Cerebellar cortex (tissue), 1 donor: ENCODE data around the gene ANXA7.
A peak's percentile ranks its signal among the peaks of the same experiment; 100 is the strongest.

Experiments
- DNase-seq: peaks from one replicate; pipeline ENCODE4 v3.0.0-alpha.2; 2015; ENCODE audit warnings: low spot score

Gene ANXA7

DNA sequence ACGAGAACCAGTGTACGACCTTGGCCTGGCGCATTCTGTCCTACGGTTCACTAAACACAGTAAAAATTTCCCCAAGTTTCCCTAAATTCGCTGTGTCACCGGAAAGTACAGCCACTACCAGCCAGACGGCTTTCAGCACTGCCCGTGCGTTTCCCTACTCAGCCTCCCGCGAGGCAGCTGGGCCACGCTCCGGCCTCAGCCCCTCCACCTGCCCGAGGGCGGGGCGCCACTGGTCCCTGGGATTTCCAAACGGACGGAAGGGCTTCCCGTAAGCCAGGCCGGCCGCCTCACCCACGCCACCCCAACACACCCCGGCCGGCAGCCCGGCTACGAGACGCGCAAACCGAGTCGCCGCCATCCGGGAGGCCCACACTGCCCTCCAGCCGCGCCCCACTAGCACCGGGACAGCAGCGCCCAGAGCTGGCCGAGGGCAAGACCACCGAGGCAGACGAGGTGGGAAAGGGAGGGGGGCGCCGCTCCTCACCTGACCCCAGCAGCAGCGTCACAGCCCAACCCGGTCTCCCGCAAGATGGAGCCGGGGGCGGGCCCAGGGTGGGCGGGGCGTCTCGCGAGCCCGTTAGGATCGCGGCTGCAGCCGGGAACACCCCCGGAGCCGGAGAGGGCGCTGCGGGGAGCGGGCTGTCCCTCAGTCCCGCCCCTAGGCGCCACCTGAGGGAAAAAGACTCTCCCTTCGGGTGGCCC is at the start of gene ANXA7:
ANXA7 (minus strand) TSS at position 531 of the 702 bp plus-strand sequence. CDS start 13,202 bp downstream, outside the sequence.
- DNase-seq = peak; percentile 91

DNA sequence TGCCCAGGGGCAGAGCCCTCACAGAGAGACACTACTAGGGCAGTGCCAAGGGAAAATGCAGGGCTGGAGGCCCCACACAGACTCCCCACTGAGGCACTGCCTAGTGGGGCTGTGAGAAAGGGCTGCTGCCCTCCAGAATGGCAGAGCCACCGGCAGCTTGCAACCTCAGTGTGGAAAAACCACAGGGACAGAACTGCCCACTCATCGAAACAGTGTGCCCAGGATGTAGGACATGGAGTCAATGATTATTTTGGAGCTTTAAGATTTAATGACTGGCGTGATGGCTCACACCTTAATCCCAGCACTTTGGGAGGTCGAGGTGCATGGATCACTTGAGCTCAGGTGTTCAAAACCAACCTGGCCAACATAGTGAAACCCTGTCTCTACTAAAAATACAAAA is 47.0 kb upstream of the ANXA7 start:
- DNase-seq = no peak

DNA sequence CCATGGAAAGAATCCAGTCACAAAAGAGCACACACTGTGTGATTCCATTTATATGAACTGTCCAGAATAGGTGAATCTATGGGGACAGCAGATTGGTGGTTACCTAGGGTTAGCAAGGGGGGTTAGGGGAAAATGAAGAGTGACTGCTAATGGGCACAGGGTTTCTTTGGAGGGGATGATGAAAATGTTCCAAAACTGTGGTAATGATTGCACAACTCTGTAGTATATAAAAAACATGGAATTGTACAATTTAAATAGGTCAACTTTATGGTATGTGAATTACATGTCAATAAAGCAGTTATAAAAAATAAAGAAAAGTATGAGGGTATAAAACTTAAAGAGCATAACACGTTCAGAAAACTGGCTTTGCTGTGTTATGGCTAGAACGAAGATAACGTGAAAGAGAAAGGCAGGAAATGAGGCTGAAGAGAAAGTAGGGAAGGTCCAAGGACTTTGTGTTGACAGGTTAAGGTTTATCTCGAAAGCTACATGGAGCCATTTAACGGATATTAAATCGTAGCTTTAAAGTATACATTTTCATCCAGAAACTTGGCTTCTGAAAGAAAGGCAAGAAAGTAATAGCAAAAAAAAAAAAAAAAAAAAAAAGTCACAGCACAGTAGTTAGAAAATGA is 45.9 kb upstream of the ANXA7 start:
- no peak for DNase-seq

DNA sequence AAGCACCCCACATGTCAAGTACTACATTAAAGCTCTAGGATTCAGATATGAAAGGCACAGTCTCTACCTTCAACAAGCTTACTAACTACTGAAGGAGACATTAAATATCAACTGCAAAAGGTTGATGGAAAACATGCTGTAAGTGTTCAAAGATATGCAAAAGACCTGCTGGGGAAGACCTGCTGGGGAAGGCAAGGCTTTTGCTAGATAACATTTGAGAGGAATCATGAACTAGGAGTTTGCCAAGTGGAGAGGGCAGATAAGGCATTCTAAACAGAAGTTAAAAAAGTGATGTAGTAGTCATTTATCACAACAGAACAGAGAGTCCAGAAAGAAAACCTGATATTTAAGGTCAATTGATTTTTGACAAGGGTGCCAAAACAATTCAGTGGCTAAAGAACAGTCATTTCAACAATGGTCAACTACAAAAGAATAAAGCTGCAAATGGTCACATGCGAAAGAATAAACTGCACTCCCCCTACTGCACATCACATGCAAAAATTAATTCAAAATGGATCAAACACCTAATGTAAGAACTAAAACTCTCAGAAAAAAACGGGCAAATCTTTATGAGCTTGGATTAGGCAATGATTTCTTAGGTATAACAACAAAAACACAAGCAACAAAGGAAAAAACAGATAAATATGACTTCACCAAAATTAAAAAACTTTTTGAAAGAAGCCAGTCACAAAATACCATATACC is 42.5 kb upstream of the ANXA7 start:
- no peak for DNase-seq

DNA sequence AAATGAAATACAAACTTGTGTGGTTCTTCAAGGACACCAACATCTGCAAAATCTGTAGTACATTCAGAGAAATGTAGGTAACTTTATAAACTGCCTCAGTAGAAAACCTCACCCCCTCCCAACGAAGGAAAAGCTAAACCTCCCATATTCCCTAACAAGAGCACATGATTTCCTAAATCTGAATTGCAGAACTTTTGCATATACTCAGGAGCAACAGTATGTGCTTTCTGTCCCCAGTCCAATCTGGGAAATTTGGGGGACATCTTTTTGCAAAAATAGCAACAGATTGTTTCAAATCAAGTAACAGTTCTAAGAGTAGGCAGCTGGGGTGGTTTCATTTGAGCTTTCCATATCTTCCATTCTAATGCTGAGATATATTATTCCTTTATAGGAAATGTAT is 35.3 kb upstream of the ANXA7 start:
- DNase-seq = no peak

DNA sequence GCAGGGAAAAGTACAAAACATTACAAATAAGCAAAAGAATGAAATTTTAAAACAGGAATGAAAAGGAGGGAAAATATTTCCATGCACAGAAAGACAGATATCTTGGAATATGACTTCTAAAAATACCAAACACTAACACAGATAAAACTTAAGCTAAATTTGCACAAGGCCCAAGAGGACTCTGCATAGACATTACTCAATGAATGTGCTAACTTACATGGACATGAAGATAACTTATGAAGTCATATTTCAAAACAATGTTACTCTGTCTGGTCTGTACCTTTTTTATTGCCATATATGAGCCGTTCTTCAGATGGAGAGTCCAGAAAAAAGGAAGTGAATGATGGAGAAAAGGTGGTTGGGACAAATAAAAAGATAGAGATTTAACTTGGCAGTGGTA is 34.5 kb upstream of the ANXA7 start:
- no peak for DNase-seq

DNA sequence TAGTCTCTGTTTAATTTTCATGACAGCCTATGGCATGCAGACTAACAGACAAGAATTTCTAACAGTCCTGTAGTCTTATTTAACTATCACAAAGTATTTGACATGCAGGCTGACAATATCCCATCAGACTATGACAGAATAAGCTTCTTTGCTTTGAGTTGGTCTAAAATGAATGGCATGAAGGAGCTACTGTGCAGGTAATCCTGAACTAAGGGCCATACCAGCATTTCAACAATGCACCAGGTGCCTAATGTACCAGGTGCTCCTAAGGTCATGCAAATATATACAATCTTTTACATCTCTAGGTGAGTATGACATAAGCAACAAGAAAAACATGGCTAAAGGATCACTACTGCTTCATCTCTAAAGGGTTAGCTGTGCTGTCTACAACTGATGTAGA is 33.1 kb upstream of the ANXA7 start:
- DNase-seq = no peak

DNA sequence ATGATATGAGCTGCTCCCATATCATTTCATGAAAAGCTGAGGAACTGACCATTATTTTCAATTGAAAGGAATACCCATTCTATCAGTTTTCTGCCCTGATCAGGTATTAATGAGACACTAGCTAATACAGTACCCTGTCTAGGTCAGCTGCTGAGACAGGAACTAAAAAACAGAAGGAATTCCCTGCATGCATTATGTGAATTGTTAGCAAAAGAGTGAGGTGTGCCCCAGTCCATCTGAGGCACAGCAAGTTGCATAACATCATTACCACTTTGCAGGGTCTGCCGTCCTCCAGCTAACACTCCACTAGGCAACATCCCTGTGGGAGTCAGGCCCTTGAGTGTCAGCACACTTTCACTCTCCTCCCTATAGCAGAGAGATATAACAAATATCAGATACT is 30.6 kb upstream of the ANXA7 start:
- no peak for DNase-seq

DNA sequence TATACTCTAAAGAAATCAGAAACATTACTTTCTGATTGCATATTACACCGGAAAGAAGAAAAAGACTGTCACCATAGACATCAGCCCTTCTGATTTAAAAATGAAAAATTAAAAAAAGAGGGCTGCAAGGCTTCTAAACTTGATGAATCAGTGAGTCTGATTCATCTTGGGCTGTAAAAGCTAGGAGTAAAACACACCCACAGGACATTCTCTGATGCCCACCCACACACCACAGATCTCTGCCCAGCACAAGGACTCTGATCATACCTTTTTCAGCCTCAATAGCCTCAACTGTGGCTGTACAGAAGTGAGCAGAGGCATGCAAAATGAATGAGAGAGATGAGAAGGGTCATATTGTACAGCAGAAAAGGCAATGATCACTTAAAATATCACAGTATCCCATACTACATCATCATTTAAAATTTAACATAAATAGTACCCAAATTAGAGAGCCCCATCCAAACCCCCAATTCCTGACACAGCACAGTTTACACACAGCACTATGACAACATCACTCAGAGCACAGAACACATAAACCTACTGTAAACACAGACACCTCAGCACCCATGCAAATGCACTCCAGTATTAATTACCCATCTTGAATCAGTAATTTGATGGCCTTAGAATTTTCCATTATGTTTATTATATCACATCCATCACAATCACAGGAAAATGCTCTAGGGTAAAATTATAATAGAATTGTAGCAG is 25.9 kb upstream of the ANXA7 start:
- no peak for DNase-seq

DNA sequence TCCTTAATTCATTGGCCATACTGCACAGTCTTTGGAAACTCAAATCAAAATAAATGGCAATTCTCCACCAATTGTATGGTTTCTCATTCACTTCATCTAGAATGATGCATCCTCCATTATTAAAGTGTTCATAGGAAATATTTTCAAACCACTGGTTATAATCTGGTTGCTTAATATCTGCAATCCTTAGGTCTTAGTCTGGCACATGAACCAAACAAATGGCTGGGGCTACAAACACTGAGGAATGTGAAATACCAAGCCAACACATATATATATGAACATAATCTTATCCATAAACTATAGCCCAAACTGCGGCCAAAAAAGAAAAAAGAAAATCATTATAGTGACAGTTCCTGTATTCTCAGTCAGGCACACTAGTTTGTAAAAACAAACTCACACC is 25.2 kb upstream of the ANXA7 start:
- no peak for DNase-seq

DNA sequence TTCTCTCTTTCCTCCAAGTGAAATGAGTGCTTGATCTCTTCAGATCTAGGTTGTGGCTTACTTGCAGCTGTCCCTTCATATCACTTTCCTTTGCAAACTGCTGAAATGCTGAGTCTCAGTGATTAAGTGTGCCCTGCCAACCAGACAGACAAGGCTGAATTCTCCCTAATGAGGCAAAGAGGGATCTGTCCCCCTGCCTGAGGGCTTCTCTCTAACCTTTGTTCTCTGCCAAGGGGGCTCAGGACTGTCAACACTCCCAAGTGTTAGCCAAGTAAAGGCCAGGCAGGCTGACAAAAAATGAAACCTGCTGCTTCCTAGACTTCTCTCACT is 19.6 kb upstream of the ANXA7 start, which contains the start of gene MSS51:
MSS51 (minus strand) TSS at position 24 of the 330 bp plus-strand sequence. CDS start 5,277 bp downstream, outside the sequence.
- no peak for DNase-seq

DNA sequence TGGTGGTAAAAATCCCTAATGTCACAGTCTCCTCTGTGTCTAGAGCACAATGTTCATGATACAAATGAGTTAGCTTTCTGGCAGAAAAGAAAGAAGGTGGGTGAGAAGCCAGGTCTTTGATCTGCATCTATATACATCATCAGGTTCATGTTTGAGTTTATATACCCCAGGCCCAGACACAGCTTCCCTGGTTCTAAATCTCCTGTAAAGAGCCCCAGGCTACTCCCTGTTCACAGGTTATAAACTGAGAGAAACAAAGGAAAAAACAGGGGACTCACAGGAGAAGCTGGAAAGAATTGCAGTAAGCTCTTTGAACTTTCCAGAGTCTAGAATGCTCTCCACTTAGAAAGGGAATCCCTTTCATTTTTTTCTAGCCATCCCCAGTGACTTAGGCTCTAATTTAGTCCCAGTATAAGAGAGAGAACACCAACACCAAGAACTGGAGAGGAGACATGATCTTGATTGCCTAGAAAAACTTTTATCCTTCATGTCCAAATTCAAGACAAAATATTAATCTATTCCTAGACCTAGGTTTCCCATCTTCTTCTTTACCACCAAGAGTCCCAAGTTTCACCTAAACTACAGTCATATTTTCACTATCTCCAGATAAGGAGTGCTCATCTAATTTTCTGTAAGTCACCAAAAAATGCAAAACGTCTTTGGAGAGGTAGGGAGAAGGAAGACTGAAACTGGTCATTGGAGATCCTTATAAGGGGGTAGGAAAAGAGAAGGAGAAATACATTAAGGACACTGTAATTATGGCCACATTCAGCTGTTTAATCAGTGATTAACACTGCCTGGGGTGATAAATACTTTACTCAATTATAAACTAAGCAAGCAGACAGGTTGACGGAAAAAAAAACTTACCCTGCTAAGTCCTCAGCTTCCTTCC is 19.0 kb upstream of the ANXA7 start:
- DNase-seq = no peak

DNA sequence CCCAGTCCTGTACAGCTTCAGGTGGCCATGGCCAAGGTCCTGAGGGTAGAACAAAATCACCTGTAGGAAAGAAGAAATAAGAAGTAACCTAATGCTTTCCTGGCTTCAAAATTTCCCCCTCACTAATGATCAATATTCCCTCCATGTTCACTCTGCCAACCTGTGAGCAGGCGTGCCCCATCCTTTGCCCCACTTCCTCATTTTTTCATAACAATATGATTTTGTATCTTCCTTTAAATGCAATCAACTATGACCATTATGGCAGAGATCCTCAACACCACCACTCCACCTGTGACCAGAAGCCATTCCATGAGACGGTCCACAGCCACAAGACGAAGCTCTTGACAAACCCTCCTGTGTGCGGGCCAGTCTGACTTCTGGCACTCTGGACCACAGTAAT is 12.5 kb upstream of the ANXA7 start:
- no peak for DNase-seq

DNA sequence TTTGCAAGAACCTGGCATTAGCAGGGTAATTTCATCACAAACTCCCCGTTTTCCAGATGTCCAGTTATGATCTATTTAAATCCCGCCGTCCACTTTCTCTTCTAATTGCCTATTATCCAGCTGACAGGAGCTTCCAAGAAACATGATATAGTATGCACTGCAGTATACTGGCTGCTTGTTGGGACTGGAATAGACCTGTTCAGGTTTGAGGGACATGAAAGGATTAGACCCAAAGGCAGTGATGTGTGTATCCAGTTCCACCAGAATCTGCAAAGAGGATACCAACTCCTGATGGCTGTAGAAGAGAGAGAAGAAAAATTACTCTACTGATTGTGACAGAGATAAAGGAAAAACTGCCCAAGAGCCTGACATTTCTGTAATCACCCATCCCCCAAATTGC is 10.6 kb upstream of the ANXA7 start:
- no peak for DNase-seq

DNA sequence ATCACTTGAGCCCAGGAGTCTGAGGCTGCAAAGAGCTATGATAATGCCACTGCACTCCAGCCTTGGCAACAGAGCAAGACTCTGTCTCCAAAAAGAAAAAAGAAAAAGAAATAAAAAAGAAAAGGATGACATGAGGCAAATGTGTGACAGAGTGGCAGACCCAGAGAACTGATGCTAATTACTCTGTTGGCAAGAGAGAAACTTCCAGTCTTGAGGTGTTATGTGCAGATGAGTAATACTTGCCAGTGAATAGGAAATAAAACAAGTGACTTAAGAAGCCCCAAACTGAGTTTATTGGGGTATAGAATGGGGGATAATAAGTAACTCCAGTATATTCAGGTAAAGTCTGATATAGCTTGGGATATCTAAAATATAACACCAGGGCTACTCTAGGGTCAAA is 9.5 kb upstream of the ANXA7 start:
- no peak for DNase-seq

DNA sequence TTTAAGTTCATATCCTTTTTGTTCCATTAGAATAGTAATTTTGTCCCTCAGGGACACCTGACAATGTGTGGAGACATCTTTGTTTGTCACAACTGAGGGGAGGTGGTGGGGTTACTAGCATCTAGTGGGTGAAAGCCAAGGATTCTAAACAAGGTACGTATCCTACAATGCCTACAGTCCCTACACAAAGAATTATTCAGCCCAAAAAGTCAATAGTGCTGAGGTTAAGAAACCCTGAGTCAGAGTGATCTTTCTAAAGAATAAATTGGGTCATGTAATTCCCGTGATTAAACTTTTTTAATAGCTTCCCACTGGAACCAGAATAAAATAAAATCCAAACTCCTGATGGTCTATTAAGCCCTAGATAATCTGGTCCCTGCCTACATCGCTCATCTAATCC is 2.7 kb upstream of the ANXA7 start:
- no peak for DNase-seq

DNA sequence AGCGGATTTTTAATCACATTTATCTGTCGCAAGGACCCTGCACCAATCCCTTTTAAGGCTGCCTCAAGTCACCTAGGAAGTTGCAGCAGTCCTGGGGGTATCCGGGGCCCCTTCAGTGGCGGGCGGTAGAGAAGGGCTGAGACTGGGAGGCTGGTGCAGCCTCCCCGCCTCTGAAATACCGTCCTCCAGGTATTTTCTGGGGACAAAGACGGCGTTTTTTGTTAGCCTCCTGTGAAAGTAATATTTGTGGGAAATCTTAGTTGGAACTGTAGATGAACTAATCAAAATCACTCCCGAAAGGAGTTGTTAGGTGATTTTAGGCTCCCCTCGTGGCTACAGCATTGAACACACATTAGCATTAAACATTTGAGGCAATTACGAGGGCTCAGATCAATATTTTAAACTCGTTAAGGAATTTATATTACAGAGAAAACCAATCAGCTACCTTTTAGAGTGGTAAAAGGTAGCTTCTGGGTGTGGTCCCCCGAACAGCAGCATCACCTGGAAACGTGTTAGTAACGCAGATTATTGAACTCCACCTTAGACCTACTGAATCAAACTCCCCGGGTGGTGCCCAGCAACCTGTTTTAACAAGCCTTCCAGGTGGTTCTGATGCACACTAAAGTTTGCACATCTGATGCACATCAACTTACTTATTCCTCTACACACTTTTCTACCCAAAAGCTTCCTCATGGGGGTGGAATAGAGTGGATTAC is 530 bp upstream of the ANXA7 start:
- DNase-seq = no peak

DNA sequence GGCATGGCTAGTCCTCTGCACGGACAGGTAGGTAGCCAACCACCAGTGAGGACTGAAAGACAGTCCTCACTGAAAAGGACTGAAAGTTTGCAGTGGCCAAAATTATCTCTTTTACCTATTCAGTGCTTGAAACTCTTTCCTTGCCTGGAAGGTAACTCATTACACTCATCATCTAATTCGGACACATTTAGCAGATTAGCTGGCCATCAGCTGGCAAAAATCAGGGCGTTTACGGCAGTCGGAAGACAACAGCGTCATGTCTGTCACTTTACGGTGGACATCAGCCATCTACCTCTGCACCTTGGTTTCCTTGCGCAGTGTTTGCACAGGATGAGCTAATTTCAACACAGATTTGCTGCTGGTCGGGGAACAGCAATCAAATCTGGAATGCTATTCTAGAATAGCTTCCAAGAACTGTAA is 740 bp downstream of the ANXA7 start:
- DNase-seq = peak; percentile 73

DNA sequence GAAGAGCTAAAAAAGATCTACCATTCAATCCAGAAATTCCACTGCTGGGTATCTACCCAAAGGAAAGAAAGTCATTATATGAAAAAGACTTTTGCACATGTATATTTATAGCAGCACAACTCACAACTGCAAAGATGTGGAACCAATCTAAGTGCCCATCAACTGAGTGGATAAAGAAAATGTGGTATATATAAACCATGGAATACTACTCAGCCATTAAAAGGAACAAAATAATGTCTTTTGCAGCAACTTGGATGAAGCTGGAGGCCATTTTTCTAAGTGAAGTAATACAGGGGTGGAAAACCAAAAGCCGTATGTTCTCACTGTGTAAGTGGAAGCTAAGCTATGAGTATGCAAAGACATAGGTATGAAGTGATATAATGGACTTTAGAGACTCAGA is 3.0 kb downstream of the ANXA7 start:
- no peak for DNase-seq

DNA sequence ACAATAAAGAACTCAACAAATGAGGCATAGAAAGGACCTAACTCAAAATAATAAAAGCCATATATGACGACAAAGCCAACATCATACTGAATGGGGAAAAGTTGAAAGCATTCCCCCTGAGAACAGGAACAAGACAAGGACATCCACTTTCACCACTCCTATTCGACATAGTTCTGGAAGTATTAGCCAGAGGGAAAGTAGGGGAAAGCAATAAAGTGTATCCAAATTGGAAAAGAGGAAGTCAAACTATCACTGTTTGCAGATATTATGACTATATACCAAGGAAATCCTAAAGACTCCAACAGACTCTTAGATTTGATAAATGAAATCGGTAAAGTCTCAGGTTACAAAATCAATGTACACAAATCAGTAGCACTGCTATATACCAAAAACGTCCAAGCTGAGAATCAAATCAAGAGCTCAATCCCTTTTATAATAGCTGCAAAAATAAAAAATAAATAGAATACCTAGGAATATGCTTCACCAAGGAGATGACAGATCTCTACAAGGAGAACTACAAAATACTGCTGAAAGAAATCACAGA is 4.8 kb downstream of the ANXA7 start:
- no peak for DNase-seq

DNA sequence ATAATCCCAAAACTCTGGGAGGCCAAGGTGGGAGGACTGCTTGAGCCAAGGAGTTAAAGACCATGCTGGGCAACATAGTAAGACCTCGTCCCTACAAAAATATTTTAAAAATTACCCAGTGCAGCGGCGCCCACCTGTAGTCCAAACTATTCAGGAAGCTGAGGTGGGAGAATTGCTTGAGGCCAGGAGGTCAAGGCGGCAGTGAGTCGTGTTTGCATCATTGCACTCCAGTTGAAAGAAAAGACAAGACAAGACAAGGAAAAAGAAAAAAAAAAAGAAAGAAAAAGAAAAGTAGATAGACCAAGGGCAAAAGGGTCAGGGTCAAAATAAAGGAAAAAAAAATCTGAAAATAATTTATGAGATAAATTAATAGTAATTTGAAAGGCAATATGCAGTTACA is 5.8 kb downstream of the ANXA7 start:
- DNase-seq = no peak
